PC-3 (cell line): ENCODE results near the gene ZYG11B. TPM values are rescaled to one million over a fixed set of nuclear protein-coding genes. Genes with fewer than 3 reads are reported as not detected.

Experiments used
- ATAC-seq: fragments of 200-7000 bp; cut with Tn5 transposase; 2 replicates; pipeline ENCODE4 v1.9.1; 2020; ENCODE audit warnings: mild to moderate bottlenecking, moderate library complexity
- Bru-seq: library from RNA; stranded (reverse); fragments of 400-500 nt; gene quantifications from one replicate; lab custom pipeline; 2021; lab: Mats Ljungman, UMichigan
- BruChase-seq, 2 experiments: library from RNA; stranded (reverse); fragments of 400-500 nt; gene quantifications; one replicate each; lab custom pipeline; 2021; lab: Mats Ljungman, UMichigan
- BruUV-seq: library from RNA; stranded (reverse); fragments of 400-500 nt; replicated peaks from 2 replicates; lab custom pipeline; 2021; lab: Mats Ljungman, UMichigan
- CTCF ChIA-PET: fragments of 300-600 bp; sonication (Branson Sonifier 250); formaldehyde crosslinking; loops from one replicate; lab custom pipeline; 2022; ENCODE audit warnings: antibody characterized with exemption; lab: Charles Lee
- POLR2A ChIA-PET: fragments of 300-600 bp; sonication (Branson Sonifier 250); formaldehyde crosslinking; loops from one replicate; lab custom pipeline; 2022; ENCODE audit warnings: antibody characterized with exemption; ENCODE audit not compliant: unreplicated experiment; lab: Charles Lee
- DNase-seq: peaks from one replicate; pipeline ENCODE4 v3.0.0-alpha.2; 2015
- H2AFZ ChIP-seq: fragments of 300-600 bp; sonication (generic); 2 replicates; pipeline ENCODE4 v1.6.0; 2016; ENCODE audit warnings: antibody characterized with exemption, low read length
- H3F3A ChIP-seq: fragments of 300-600 bp; sonication (generic); one replicate; pipeline ENCODE4 v1.6.0; 2017; ENCODE audit warnings: antibody characterized with exemption, low read length, control low read depth, mild to moderate bottlenecking; ENCODE audit not compliant: unreplicated experiment
- H3K27ac ChIP-seq: fragments of 300-600 bp; sonication (generic); 2 replicates; pipeline ENCODE4 v1.5.1; 2016; ENCODE audit warnings: mild to moderate bottlenecking, low read length
- H3K27me3 ChIP-seq: fragments of 300-600 bp; sonication (generic); 2 replicates; pipeline ENCODE4 v1.6.1; 2016; ENCODE audit warnings: low read length, mixed read lengths
- H3K36me3 ChIP-seq: fragments of 300-600 bp; sonication (generic); 2 replicates; pipeline ENCODE4 v1.6.1; 2016; ENCODE audit warnings: low read depth, mixed run types, low read length, mixed read lengths
- H3K4me1 ChIP-seq: fragments of 300-600 bp; sonication (generic); 2 replicates; pipeline ENCODE4 v1.5.1; 2016; ENCODE audit warnings: low read length; ENCODE audit not compliant: insufficient read depth
- H3K4me2 ChIP-seq: fragments of 300-600 bp; sonication (generic); 2 replicates; pipeline ENCODE4 v1.6.0; 2016; ENCODE audit warnings: low read length
- H3K4me3 ChIP-seq: fragments of 300-600 bp; sonication (generic); 2 replicates; pipeline ENCODE4 v1.5.1; 2016; ENCODE audit warnings: mild to moderate bottlenecking, low read length, mixed read lengths
- H3K79me2 ChIP-seq: fragments of 300-600 bp; sonication (generic); 2 replicates; pipeline ENCODE4 v1.6.1; 2017; ENCODE audit warnings: low read length, mixed read lengths
- H3K9ac ChIP-seq: fragments of 300-600 bp; sonication (generic); 2 replicates; pipeline ENCODE4 v1.6.0; 2016; ENCODE audit warnings: mild to moderate bottlenecking, low read length
- H3K9me2 ChIP-seq: fragments of 300-600 bp; sonication (generic); replicated peaks from 2 replicates; pipeline ENCODE4 v1.6.1; 2016; ENCODE audit warnings: mixed run types, low read length, mixed read lengths
- H3K9me3 ChIP-seq: fragments of 300-600 bp; sonication (generic); 2 replicates; pipeline ENCODE4 v1.6.1; 2016; ENCODE audit warnings: low read length, mixed read lengths
- H4K20me1 ChIP-seq: fragments of 300-600 bp; sonication (generic); 2 replicates; pipeline ENCODE4 v1.6.1; 2016; ENCODE audit warnings: low read length, mixed read lengths
- CTCF ChIP-seq: fragments of 300-600 bp; sonication (generic); conservative IDR thresholded peaks from 2 replicates; pipeline ENCODE4 v1.5.1; 2017; ENCODE audit warnings: antibody characterized with exemption, low read depth, mild to moderate bottlenecking, low read length
- EZH2 ChIP-seq: fragments of 300-600 bp; sonication (generic); IDR thresholded peaks from one replicate; pipeline ENCODE4 v1.6.1; 2017; ENCODE audit warnings: antibody characterized with exemption, mild to moderate bottlenecking, low read length; ENCODE audit not compliant: unreplicated experiment
- EZH2phosphoT487 ChIP-seq: fragments of 300-600 bp; sonication (generic); IDR thresholded peaks from 2 replicates; pipeline ENCODE4 v1.6.1; 2018; ENCODE audit warnings: mild to moderate bottlenecking, antibody characterized with exemption, low read length, borderline replicate concordance
- intact Hi-C: fragments of 100-400 bp; cut with micrococcal nuclease; formaldehyde crosslinking; loops from 2 replicates; pipeline ENCODE4 v1.9.0; 2023
- long read RNA-seq: library from polyadenylated mRNA; unstranded; transcript quantifications from one replicate; pipeline ENCODE4 v2.0.0, GENCODE V29; 2021; ENCODE audit not compliant: unreplicated experiment
- total RNA-seq: library from RNA; depleted of rRNA; stranded (reverse); fragments of >200 nt; gene quantifications from 2 replicates; pipeline ENCODE4 v1.2.3, GENCODE V29; 2014; rRNA removed

ZYG11B gene
- 19.8 and 23.4 TPM in 2 replicates for total RNA-seq
- Bru-seq, nascent RNA: percentile 70 among the genes with signal in this experiment
- percentile 80 among the genes with signal in this experiment for BruChase-seq, experiment 1, labeled RNA remaining after a 6-hour chase
- BruChase-seq, experiment 2, labeled RNA remaining after a 2-hour chase: percentile 73 among the genes with signal in this experiment
- long read RNA-seq, full-length matches to known transcripts: 29 of 51 reads
- long read RNA-seq, partial matches to known transcripts: 12 of 51 reads
- long read RNA-seq, other reads (novel, unspliced or antisense): 10 of 51 reads

- H3K9ac ChIP-seq: peak within 1 kb of the TSS; percentile 85
- TF ChIP-seq EZH2 (no peak), CTCF (no peak), EZH2phosphoT487 (no peak)
- ChIA-PET CTCF (no interaction called here), POLR2A (interaction anchor here (0.6 kb wide), 3 partner anchors 199 to 755 kb away, joined by 3 to 4 read pairs (median 3); partner anchors contain the start of gene SCP2)
- H3K4me1 ChIP-seq: peaks cover 17% of the 10 kb centered on the region
- BruUV-seq: no TSS peak
- H3K4me3 ChIP-seq: peak within 1 kb of the TSS; percentile 90
- ATAC-seq (peak; percentile 93), DNase-seq (peak; percentile 83)
- H3K4me2 ChIP-seq: peak within 1 kb of the TSS; percentile 98
- peaks cover 49% of the 10 kb centered on the region for H3K79me2 ChIP-seq
- H3K9me2 ChIP-seq: no peaks in the 10 kb centered on the region
- no peaks in the 10 kb centered on the region for H3F3A ChIP-seq
- H3K27me3 ChIP-seq: no peaks in the 10 kb centered on the region
- no peak within 1 kb of the TSS for H3K27ac ChIP-seq
- no peaks in the 10 kb centered on the region for H3K9me3 ChIP-seq
- peak within 1 kb of the TSS; percentile 100 for H2AFZ ChIP-seq
- no peaks in the 10 kb centered on the region for H4K20me1 ChIP-seq
- intact Hi-C loops: loop anchor here (2.0 kb wide), 1 partner anchor 24 kb away; no protein-coding TSS in a partner anchor
- no peaks in the 10 kb centered on the region for H3K36me3 ChIP-seq
Observed at GRCh38 chr1:52726265-52727113, at the start of gene ZYG11B. Gene ZYG11B, plus strand, starts transcription at chr1:52726453. Its CDS starts 201 bp downstream, at chr1:52726654.

- H2AFZ ChIP-seq: no peak overlapping the region
- ATAC-seq (no peak), DNase-seq (no peak)
Observed at GRCh38 chr1:52677076-52677806, 49.0 kb upstream of the ZYG11B start.

More at GRCh38 chr1:52677076-52677806, 49.0 kb upstream of the ZYG11B start:
- CTCF ChIA-PET: no interaction called here
- POLR2A ChIA-PET: no interaction called here
- H3K9ac ChIP-seq: no peak overlapping the region
- H4K20me1 ChIP-seq: no peaks in the 10 kb centered on the region
- intact Hi-C loops: no loop called here
- no peaks in the 10 kb centered on the region for H3K9me2 ChIP-seq
- H3K9me3 ChIP-seq: no peaks in the 10 kb centered on the region
- no peaks in the 10 kb centered on the region for H3F3A ChIP-seq
- peaks cover 13% of the 10 kb centered on the region for H3K4me1 ChIP-seq
- no peaks in the 10 kb centered on the region for H3K36me3 ChIP-seq
- H3K4me3 ChIP-seq: no peak overlapping the region
- no peaks in the 10 kb centered on the region for H3K27me3 ChIP-seq
- H3K79me2 ChIP-seq: no peaks in the 10 kb centered on the region
- H3K27ac ChIP-seq: no peak overlapping the region
- TF ChIP-seq EZH2phosphoT487 (no peak), CTCF (no peak), EZH2 (no peak)
- BruUV-seq: no TSS peak
- H3K4me2 ChIP-seq: no peak overlapping the region
